Heart left ventricle (tissue), 13 donors: Measurements from ENCODE around the gene FBXO42.

ENCODE experiments used
- POLR2A ChIP-seq, 2 donors: fragments of 450-650 bp; IDR thresholded peaks; one replicate each; pipeline ENCODE4 v1.6.1; 2017; ENCODE audit warnings: antibody characterized with exemption in 2 of 2, mild to moderate bottlenecking in 2 of 2, moderate library complexity in 2 of 2
- TF ChIP-seq, protein P1 (sequence below), 12 donors: fragments of 200-600 bp; sonication (generic) in 4 of 12; IDR thresholded peaks; one replicate each; pipeline versions ENCODE4 v1.5.0 to v1.8.0; 2018 to 2022; ENCODE audit warnings: antibody characterized with exemption in 12 of 12, mild to moderate bottlenecking in 5 of 12
- donor health status: ischemic (EF 13 %, LVEDD 7.1; RV severe dilation, severe dysfunction).
- donor health status: DM: no; HTN: yes; CAD: no.
- donor health status: DM: no; HTN: no; CAD: no.
- donor health status: ischemic (EF 25% LVEDD 6.9; RV normal size, moderate dysfunction).
- donor health status: ischemic (EF 25% LVEDD 5.7; RV mildly dilated, moderate dysfunction).
- donor health status: ischemic (EF 35%, LVEDD 5.7; RV mildly dilated, moderate dysfunction).
- donor health status: nonischemic (EF 11% LVEDD 7.7; RV severe dilation, severe dysfunction).
- donor health status: DM: yes; HTN: yes; CAD: no.
- donor health status: PGD.
- donor health status: ischemic (EF 29% LVEDD 5.4; RV normal size, mild dysfunction).
- donor health status: nonischemic (EF 23%, LVEDD 6.1; RV moderate dilation, normal function).

DNA sequence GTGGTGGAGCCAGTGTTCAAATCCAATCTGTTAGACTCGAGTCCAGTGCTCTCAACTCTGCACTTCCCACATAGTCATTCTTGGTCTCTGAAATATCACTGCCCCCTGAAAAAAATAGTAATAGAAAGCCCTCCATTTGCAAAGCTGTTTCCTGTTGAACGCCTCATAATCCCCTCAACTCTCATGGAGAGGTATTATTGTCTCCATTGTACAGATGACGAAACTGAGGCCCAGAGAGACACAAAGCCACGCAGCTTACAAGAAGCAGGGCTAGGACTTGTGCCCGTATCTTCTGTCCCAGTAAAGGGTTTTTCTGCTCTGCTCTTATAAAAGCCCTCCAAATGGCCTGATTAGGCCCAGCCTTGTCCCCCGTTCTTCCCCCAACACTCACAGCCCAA is 133.6 kb downstream of the FBXO42 start:
- TF ChIP-seq, protein P1, sequence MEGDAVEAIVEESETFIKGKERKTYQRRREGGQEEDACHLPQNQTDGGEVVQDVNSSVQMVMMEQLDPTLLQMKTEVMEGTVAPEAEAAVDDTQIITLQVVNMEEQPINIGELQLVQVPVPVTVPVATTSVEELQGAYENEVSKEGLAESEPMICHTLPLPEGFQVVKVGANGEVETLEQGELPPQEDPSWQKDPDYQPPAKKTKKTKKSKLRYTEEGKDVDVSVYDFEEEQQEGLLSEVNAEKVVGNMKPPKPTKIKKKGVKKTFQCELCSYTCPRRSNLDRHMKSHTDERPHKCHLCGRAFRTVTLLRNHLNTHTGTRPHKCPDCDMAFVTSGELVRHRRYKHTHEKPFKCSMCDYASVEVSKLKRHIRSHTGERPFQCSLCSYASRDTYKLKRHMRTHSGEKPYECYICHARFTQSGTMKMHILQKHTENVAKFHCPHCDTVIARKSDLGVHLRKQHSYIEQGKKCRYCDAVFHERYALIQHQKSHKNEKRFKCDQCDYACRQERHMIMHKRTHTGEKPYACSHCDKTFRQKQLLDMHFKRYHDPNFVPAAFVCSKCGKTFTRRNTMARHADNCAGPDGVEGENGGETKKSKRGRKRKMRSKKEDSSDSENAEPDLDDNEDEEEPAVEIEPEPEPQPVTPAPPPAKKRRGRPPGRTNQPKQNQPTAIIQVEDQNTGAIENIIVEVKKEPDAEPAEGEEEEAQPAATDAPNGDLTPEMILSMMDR (IDR thresholded peaks at IDR 0.05): no peak
- no peak for TF ChIP-seq POLR2A (IDR thresholded peaks at IDR 0.05)
